H1 (cell line): ENCODE data around the gene POLDIP2. TPM values are rescaled to one million over a fixed set of nuclear protein-coding genes. Genes with fewer than 3 reads are reported as not detected.

ENCODE experiments used
- CTCF ChIA-PET: fragments of 300-600 bp; sonication (Branson Sonifier 250); formaldehyde crosslinking; loops from one replicate; lab custom pipeline; 2021; ENCODE audit not compliant: partially characterized antibody; lab: Charles Lee
- POLR2A ChIA-PET: fragments of 300-600 bp; sonication (Branson Sonifier 250); formaldehyde crosslinking; loops from one replicate; lab custom pipeline; 2021; ENCODE audit warnings: inconsistent platforms; ENCODE audit not compliant: partially characterized antibody; lab: Charles Lee
- DNase-seq, 2 experiments: peaks; one replicate each; pipeline versions ENCODE4 v3.0.0 to v3.0.0-alpha.2; 2010 to 2022; ENCODE audit warnings: low spot score in 2 of 2, low read depth in 1 of 2, mixed read lengths in 1 of 2
- FAIRE-seq: peaks from 2 replicates; lab custom pipeline; 2011; peaks lifted over from hg19 to GRCh38; lab: Jason Lieb, UNC
- H2AFZ ChIP-seq: 2 replicates; pipeline ENCODE4 v1.8.1; 2012; ENCODE audit warnings: low read length, inconsistent platforms
- H2AK5ac ChIP-seq: 2 replicates; pipeline ENCODE4 v1.6.1; 2013; ENCODE audit warnings: low read depth, low read length
- H2BK120ac ChIP-seq: replicated peaks from 2 replicates; pipeline ENCODE3; 2013; ENCODE audit warnings: low read depth, low read length, inconsistent platforms
- H2BK12ac ChIP-seq: 2 replicates; pipeline ENCODE4 v1.6.1; 2013; ENCODE audit warnings: low read depth, low read length
- H2BK15ac ChIP-seq: 2 replicates; pipeline ENCODE4 v1.6.1; 2013; ENCODE audit warnings: low read length
- H2BK20ac ChIP-seq: 2 replicates; pipeline ENCODE4 v1.6.1; 2013; ENCODE audit warnings: low read length
- H2BK5ac ChIP-seq: 2 replicates; pipeline ENCODE4 v1.6.1; 2013; ENCODE audit warnings: low read depth, low read length
- H3K14ac ChIP-seq: 2 replicates; pipeline ENCODE4 v1.6.1; 2013; ENCODE audit warnings: inconsistent platforms; ENCODE audit not compliant: insufficient read length
- H3K18ac ChIP-seq: 2 replicates; pipeline ENCODE4 v1.6.1; 2013; ENCODE audit warnings: low read length; ENCODE audit errors: extremely low read depth
- H3K23ac ChIP-seq: 2 replicates; pipeline ENCODE4 v1.6.1; 2013; ENCODE audit warnings: inconsistent platforms; ENCODE audit not compliant: insufficient read length
- H3K23me2 ChIP-seq: 2 replicates; pipeline ENCODE4 v1.6.1; 2013; ENCODE audit warnings: low read depth, low read length
- H3K27ac ChIP-seq: 2 replicates; pipeline ENCODE4 v1.6.1; 2011; ENCODE audit warnings: low read depth, low read length, inconsistent platforms
- H3K27me3 ChIP-seq, 4 experiments: replicated peaks in 1 of 4; 1 replicate in 1 of 4; 2 replicates in 3 of 4; pipeline versions ENCODE4 v1.6.1 to v1.8.1; 2011 to 2013; ENCODE audit warnings: low read length in 3 of 4, mild to moderate bottlenecking in 3 of 4, inconsistent platforms in 2 of 4, mixed read lengths in 2 of 4, moderate library complexity in 1 of 4; ENCODE audit not compliant: control insufficient read depth in 3 of 4, insufficient read depth in 3 of 4; ENCODE audit errors: extremely low read depth in 1 of 4
- H3K36me3 ChIP-seq, 4 experiments: 2 replicates each; pipeline versions ENCODE4 v1.6.1 to v1.8.1; 2011 to 2013; ENCODE audit warnings: mild to moderate bottlenecking in 4 of 4, low read length in 3 of 4, moderate library complexity in 2 of 4, control low read depth in 1 of 4, inconsistent platforms in 1 of 4; ENCODE audit not compliant: insufficient read depth in 4 of 4, control insufficient read depth in 2 of 4
- H3K4ac ChIP-seq: replicated peaks from 2 replicates; pipeline ENCODE3; 2013; ENCODE audit warnings: low read length, low read depth, mixed read lengths, inconsistent platforms; ENCODE audit not compliant: insufficient read length
- H3K4me1 ChIP-seq, 4 experiments: replicated peaks in 1 of 4; 1 replicate in 1 of 4; 2 replicates in 3 of 4; pipeline versions ENCODE4 v1.6.1 to v1.8.1; 2011 to 2013; ENCODE audit warnings: low read length in 3 of 4, inconsistent platforms in 2 of 4, mixed read lengths in 1 of 4; ENCODE audit not compliant: insufficient read depth in 4 of 4, control insufficient read depth in 3 of 4
- H3K4me2 ChIP-seq, 2 experiments: 2 replicates each; pipeline versions ENCODE4 v1.6.1 to v1.8.1; 2011 to 2013; ENCODE audit warnings: low read depth in 2 of 2, low read length in 2 of 2, control low read depth in 1 of 2, inconsistent platforms in 1 of 2, mild to moderate bottlenecking in 1 of 2; ENCODE audit not compliant: insufficient read depth in 1 of 2
- H3K4me3 ChIP-seq, 4 experiments: fragments of 200-600, 300-600 bp in 1 of 4; sonication (generic), shearing (Covaris generic), sonication (Bioruptor Twin) in 1 of 4; 2 replicates each; pipeline versions ENCODE4 v1.5.1 to v1.8.1; 2011 to 2016; ENCODE audit warnings: low read length in 4 of 4, low read depth in 3 of 4, control low read depth in 2 of 4, inconsistent platforms in 2 of 4, mild to moderate bottlenecking in 2 of 4, mixed read lengths in 1 of 4, moderate library complexity in 1 of 4; ENCODE audit not compliant: insufficient read depth in 2 of 4; ENCODE audit errors: extremely low read depth in 1 of 4
- H3K56ac ChIP-seq: replicated peaks from 2 replicates; pipeline ENCODE3; 2013; ENCODE audit warnings: low read depth, mild to moderate bottlenecking, mixed read lengths, low read length, inconsistent platforms; ENCODE audit not compliant: insufficient read length
- H3K79me1 ChIP-seq: 2 replicates; pipeline ENCODE4 v1.6.1; 2013; ENCODE audit warnings: low read depth, low read length, control low read depth
- H3K79me2 ChIP-seq, 2 experiments: 2 replicates each; pipeline versions ENCODE4 v1.6.1 to v1.8.1; 2012 to 2013; ENCODE audit warnings: low read length in 2 of 2, mild to moderate bottlenecking in 2 of 2, inconsistent platforms in 1 of 2; ENCODE audit not compliant: insufficient read depth in 2 of 2, control insufficient read depth in 1 of 2
- H3K9ac ChIP-seq, 4 experiments: replicated peaks in 1 of 4; 1 replicate in 1 of 4; 2 replicates in 3 of 4; pipeline versions ENCODE4 v1.6.1 to v1.8.1; 2011 to 2013; ENCODE audit warnings: low read depth in 3 of 4, low read length in 3 of 4, control low read depth in 2 of 4, mild to moderate bottlenecking in 2 of 4, moderate library complexity in 2 of 4, inconsistent platforms in 1 of 4; ENCODE audit errors: extremely low read depth in 1 of 4
- H3K9me3 ChIP-seq, 2 experiments: 2 replicates each; pipeline versions ENCODE4 v1.6.1 to v1.8.1; 2012 to 2013; ENCODE audit warnings: mild to moderate bottlenecking in 2 of 2, moderate library complexity in 2 of 2, control low read depth in 1 of 2, inconsistent platforms in 1 of 2, low read depth in 1 of 2, low read length in 1 of 2, mixed read lengths in 1 of 2; ENCODE audit not compliant: insufficient read depth in 2 of 2
- H4K20me1 ChIP-seq, 2 experiments: replicated peaks in 1 of 2; 2 replicates each; pipeline versions ENCODE3 to v1.8.1; 2011 to 2013; ENCODE audit warnings: inconsistent platforms in 2 of 2, low read length in 2 of 2, mild to moderate bottlenecking in 1 of 2; ENCODE audit not compliant: insufficient read depth in 2 of 2, control insufficient read depth in 1 of 2
- H4K5ac ChIP-seq: 2 replicates; pipeline ENCODE4 v1.6.1; 2013; ENCODE audit warnings: low read length, low read depth, mixed read lengths, inconsistent platforms; ENCODE audit not compliant: insufficient read length
- H4K8ac ChIP-seq: 2 replicates; pipeline ENCODE4 v1.8.0; 2013; ENCODE audit warnings: mild to moderate bottlenecking, moderate library complexity, low read length, inconsistent platforms; ENCODE audit not compliant: insufficient read depth; ENCODE audit errors: extremely low read depth
- H4K91ac ChIP-seq: replicated peaks from 2 replicates; pipeline ENCODE3; 2013; ENCODE audit warnings: low read length, mixed read lengths, inconsistent platforms; ENCODE audit not compliant: insufficient read length
- CBX5 ChIP-seq: fragments of 300-800, 300-1000 bp; sonication (generic); IDR thresholded peaks from 2 replicates; pipeline ENCODE4 v1.7.1; 2016; ENCODE audit warnings: antibody characterized with exemption, low read length, low read depth
- CHD2 ChIP-seq: IDR thresholded peaks from 2 replicates; pipeline ENCODE4 v1.6.1; 2012; ENCODE audit warnings: low read length, improper control_type of control experiment
- JUND ChIP-seq: IDR thresholded peaks from 2 replicates; pipeline ENCODE4 v1.6.1; 2011; ENCODE audit warnings: mild to moderate bottlenecking, improper control_type of control experiment, low read length
- KDM5A ChIP-seq: fragments of 200-600 bp; IDR thresholded peaks from 2 replicates; pipeline ENCODE4 v1.7.1; 2012; ENCODE audit warnings: mild to moderate bottlenecking, low read length, inconsistent platforms, mixed read lengths
- ZNF274 ChIP-seq: IDR thresholded peaks from 2 replicates; pipeline ENCODE4 v1.7.0; 2012; ENCODE audit warnings: low read length, borderline replicate concordance; ENCODE audit errors: extremely low read depth
- WGBS, 2 experiments: shearing (Covaris generic) in 1 of 2; methylation state at CpG; one replicate each; pipeline versions ENCODE4 v1.1.6 to v1.1.7; 2013 to 2015; ENCODE audit warnings: low lambda C conversion rate in 2 of 2, mixed read lengths in 2 of 2, inconsistent platforms in 1 of 2, low coverage in 1 of 2, missing lambda C conversion rate in 1 of 2; ENCODE audit not compliant: insufficient replicate concordance in 2 of 2, insufficient coverage in 1 of 2, insufficient read length in 1 of 2; ENCODE audit errors: extremely low coverage in 1 of 2, missing lambda C conversion rate in 1 of 2; 5-methylcytosine and 5-hydroxymethylcytosine counted together
- polyA plus RNA-seq, 7 experiments: library from polyadenylated mRNA; depleted of rRNA in 3 of 7; stranded (reverse) in 5 of 7; unstranded in 2 of 7; fragments of >200 nt in 5 of 7; fragments of 200-250 nt in 2 of 7; gene quantifications; 1 replicate in 5 of 7; 2 replicates in 1 of 7; 4 replicates in 1 of 7; pipeline versions ENCODE4 v1.2.1 to v1.2.3, GENCODE V29; 2011 to 2013; ENCODE audit warnings: missing spikeins in 2 of 7, mixed read lengths in 2 of 7
- total RNA-seq: library from RNA; stranded (reverse); fragmentation: NEBNext Ultra II Directional; extraction: Animal tissue kit (Norgen Biotek cat#: 25700); gene quantifications from 2 replicates; pipeline ENCODE4 v1.2.1, GENCODE V29; 2021

Gene POLDIP2
- total and polyA plus RNA-seq, 2 of the 8 experiments (the other 6 are each of a cell fraction or from before 2014, with no cell fraction given): 74.0 to 76.1 TPM

- Histone ChIP-seq H3K4me3 (no peak overlapping the region), H2AK5ac (no peak overlapping the region), H3K79me1 (0 out of 2 replicates have a peak, but pooled peaks cover 4% of the 10 kb centered on the region), H2BK20ac (no peak overlapping the region), H4K8ac (no peak overlapping the region), H2AFZ (no peak overlapping the region), H4K91ac (no peak overlapping the region), H3K18ac (no peak overlapping the region), H3K27ac (no peak overlapping the region), H4K5ac (no peak overlapping the region), H3K14ac (no peak overlapping the region), H2BK5ac (no peak overlapping the region), H2BK120ac (no peak overlapping the region), H3K9ac (no peak overlapping the region), H3K4me2 (no peak overlapping the region), H3K4ac (no peak overlapping the region), H3K79me2 (peaks cover 33 to 66% of the 10 kb centered on the region in 2 experiments), H3K23me2 (peaks cover 2% of the 10 kb centered on the region; the same call in 1 of the 2 replicates), H3K36me3 (peaks cover 10 to 44% (median 32%) of the 10 kb centered on the region in 4 experiments), H3K4me1 (peaks cover 0 to 7% (median 3%) of the 10 kb centered on the region in 4 experiments; a peak in 2 of 7 replicates), H2BK15ac (no peak overlapping the region), H4K20me1 (peaks cover 6 to 22% of the 10 kb centered on the region in 2 experiments), H3K27me3 (no peaks in the 10 kb centered on the region), H3K23ac (no peak overlapping the region), H3K9me3 (no peaks in the 10 kb centered on the region), H3K56ac (no peak overlapping the region), H2BK12ac (no peak overlapping the region)
- TF ChIP-seq CBX5 (no peak), CHD2 (no peak), ZNF274 (no peak), JUND (no peak), KDM5A (no peak)
- FAIRE-seq (no peak), DNase-seq (peak in 1 of 2 experiments; percentile 19)
- POLR2A ChIA-PET: interaction anchor here (0.7 to 2.1 kb wide), 6 partner anchors 10 to 73 kb away, joined by 3 to 8 read pairs (median 4); partner anchors contain the start of genes IFT20, POLDIP2, TNFAIP1 and VTN
- CTCF ChIA-PET: interaction anchor here (1.3 kb wide), 1 partner anchor 8 kb away, joined by 4 read pairs; no protein-coding TSS in a partner anchor
- WGBS, 2 experiments: 95% methylated on average over 5 of the region's 5 CpGs; no CpG with 5 or more reads in 1 of the 2 experiments
Measured at GRCh38 chr17:28325211-28325610, 32.1 kb downstream of the POLDIP2 start.
